Left ventricle myocardium inferior (tissue), 1 donor: ENCODE results near the gene CYP2A6. TPM values are rescaled to one million over a fixed set of nuclear protein-coding genes. Genes with fewer than 3 reads are reported as not detected.
"Not testable (repeated sequence)": the region's sequence is repeated elsewhere in the genome, so short reads cannot be mapped to it uniquely, and the experiment has no call there.

Experiments
- DNase-seq: peaks from one replicate; pipeline ENCODE4 v3.0.0-alpha.2; 2020
- H3K27ac ChIP-seq: fragments of 200-600 bp; replicated peaks from 2 replicates; pipeline ENCODE4 v1.8.0; 2021
- H3K27me3 ChIP-seq: fragments of 200-600 bp; 2 replicates; pipeline ENCODE4 v1.8.0; 2021; ENCODE audit warnings: low read depth
- H3K36me3 ChIP-seq: fragments of 200-600 bp; 2 replicates; pipeline ENCODE4 v1.8.0; 2021
- H3K4me1 ChIP-seq: fragments of 200-600 bp; 2 replicates; pipeline ENCODE4 v1.8.0; 2021
- H3K4me3 ChIP-seq: fragments of 200-600 bp; 2 replicates; pipeline ENCODE4 v1.8.0; 2021; ENCODE audit warnings: mild to moderate bottlenecking, moderate library complexity
- H3K9me3 ChIP-seq: fragments of 200-600 bp; replicated peaks from 2 replicates; pipeline ENCODE4 v1.8.0; 2021
- intact Hi-C: fragments of 100-400 bp; cut with micrococcal nuclease; formaldehyde crosslinking; loops from one replicate; pipeline ENCODE4 v1.11.0; 2022
- total RNA-seq: library from RNA; stranded (reverse); fragmentation: NEBNext Ultra II Directional; extraction: Animal tissue kit (Norgen Biotek cat#: 25700); gene quantifications from one replicate; pipeline ENCODE4 v1.2.1, GENCODE V29; 2021
- TF ChIP-seq, protein P1 (sequence below): fragments of 200-600 bp; IDR thresholded peaks from 2 replicates; pipeline ENCODE4 v1.8.0; 2021; ENCODE audit warnings: antibody characterized with exemption, mild to moderate bottlenecking, borderline replicate concordance
- donor health status: DM: no; HTN: yes; CAD: no; lungs with severe emphysema.

The CYP2A6 gene
- total RNA-seq, 1 donor from 2014 or later = not detected

DNA sequence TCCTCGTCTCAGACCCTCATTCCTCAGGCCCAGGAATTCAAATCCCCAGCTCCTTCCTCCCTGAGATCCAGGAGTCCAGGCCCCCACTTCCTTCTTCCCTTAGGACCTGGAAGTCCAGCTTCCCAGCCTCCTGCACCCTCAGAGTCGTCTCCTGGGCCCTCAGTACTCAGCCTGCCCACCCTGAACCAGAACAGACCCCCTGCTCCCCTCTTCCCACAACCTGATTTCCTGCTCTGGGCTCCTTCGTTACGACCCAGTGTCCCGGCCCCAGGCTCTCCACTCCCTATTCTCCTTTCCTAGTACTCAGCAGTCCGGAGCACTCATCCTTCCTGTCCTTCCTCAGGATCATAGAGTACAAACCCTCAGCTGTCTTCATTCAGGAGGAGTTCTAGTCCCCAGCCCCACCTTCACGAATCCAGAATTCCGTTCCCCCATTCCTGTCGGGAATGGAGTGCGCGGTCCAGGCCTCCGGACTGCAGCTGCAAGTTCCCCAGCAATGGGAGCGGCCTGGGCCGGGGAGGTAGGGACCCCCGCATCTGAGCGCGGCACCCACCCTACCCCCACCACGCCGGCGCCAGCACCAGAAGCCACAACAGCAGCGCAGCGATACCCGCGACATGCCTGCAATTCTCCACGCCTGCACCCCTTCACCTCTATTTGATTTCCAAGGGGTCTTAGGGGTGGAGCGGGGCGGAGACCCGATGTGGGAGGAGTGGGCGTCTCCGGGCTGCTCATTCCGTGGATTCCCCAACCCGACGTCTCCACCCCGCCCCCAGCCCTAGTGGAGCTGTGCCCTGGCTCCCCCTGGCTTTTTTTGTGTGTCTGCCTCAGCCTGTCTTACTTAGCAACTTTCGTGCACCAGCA lies 38.5 kb downstream of the CYP2A6 start:
- H3K36me3 ChIP-seq = peaks cover 28% of the 10 kb centered on the region
- no peak for DNase-seq
- peak overlapping the region; percentile 99 for H3K27ac ChIP-seq
- TF ChIP-seq, protein P1, sequence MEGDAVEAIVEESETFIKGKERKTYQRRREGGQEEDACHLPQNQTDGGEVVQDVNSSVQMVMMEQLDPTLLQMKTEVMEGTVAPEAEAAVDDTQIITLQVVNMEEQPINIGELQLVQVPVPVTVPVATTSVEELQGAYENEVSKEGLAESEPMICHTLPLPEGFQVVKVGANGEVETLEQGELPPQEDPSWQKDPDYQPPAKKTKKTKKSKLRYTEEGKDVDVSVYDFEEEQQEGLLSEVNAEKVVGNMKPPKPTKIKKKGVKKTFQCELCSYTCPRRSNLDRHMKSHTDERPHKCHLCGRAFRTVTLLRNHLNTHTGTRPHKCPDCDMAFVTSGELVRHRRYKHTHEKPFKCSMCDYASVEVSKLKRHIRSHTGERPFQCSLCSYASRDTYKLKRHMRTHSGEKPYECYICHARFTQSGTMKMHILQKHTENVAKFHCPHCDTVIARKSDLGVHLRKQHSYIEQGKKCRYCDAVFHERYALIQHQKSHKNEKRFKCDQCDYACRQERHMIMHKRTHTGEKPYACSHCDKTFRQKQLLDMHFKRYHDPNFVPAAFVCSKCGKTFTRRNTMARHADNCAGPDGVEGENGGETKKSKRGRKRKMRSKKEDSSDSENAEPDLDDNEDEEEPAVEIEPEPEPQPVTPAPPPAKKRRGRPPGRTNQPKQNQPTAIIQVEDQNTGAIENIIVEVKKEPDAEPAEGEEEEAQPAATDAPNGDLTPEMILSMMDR = no peak
- H3K4me1 ChIP-seq = peaks cover 64% of the 10 kb centered on the region
- no peaks in the 10 kb centered on the region for H3K27me3 ChIP-seq
- peak overlapping the region; percentile 66 for H3K4me3 ChIP-seq
- intact Hi-C loops = loop anchor here (10.0 kb wide), 1 partner anchor 147 kb away; no protein-coding TSS in a partner anchor
- H3K9me3 ChIP-seq = no peaks in the 10 kb centered on the region

DNA sequence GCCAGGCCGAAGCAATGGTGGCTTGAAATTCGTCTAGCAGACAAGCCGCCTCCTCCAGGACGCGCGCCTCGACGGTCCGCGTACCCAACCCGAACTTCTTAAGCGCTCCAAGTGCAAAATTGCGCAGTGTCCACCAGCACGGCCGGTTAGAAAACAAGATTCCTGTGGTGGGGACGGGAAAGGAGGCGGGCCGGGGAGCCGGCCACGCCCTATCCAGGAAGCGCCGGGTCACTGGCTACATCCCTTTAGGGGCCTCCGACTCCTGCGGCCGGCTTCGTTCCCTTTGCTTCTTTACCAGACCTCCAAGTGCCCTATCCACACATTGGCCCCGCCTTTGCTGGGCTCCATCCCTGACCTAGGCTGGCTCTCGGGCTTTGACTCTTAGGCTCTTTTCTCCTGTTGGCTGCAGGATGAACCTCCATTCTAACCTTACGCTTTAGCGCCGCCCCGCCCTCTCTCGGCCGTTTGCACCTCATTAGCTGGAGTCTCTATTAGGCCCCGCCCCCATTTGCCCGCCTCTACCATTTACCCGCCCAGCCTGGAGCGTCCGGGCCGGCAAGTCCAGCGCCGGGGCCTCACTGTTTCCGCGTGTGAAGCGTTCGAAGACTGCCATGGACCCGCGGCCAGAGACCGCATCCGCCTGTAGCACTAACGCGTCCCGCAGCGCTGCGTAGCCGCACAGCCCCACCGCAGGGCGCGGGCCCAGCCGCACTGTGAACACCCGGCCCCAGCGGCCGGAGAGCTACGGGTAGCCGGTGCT lies 39.4 kb downstream of the CYP2A6 start:
- TF ChIP-seq, protein P1 = peak; percentile 27
- peaks cover 73% of the 10 kb centered on the region for H3K4me1 ChIP-seq
- intact Hi-C loops = loop anchor here (10.0 kb wide), 1 partner anchor 146 kb away; no protein-coding TSS in a partner anchor
- H3K27me3 ChIP-seq, H3K9me3 ChIP-seq: not testable (repeated sequence)
- peaks cover 28% of the 10 kb centered on the region for H3K36me3 ChIP-seq
- peak; percentile 83 for DNase-seq
- peak overlapping the region; percentile 99 for H3K27ac ChIP-seq
- H3K4me3 ChIP-seq = peak overlapping the region; percentile 66

DNA sequence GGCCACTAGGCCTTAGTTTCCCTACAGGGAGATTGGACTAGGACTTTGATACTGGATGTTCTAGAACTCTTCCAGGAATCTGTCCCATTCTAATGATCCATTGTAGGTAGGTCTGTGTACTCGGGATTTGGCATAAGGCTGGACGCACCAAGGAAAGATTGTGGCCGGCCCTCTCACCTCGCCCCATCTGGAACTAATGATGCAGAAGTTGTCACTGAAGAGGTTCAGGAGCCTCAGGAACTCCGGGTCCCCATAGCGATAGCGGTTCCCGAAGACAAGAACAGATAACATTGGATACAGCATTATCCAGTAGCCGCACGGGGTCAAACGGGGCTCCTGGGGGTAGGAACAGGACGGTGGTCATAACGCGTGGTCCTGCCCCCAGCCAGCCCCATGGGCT lies 40.1 kb downstream of the CYP2A6 start:
- Histone ChIP-seq H3K27me3 (no peaks in the 10 kb centered on the region), H3K9me3 (no peaks in the 10 kb centered on the region), H3K4me3 (peak overlapping the region; percentile 66), H3K4me1 (peaks cover 80% of the 10 kb centered on the region), H3K36me3 (peaks cover 28% of the 10 kb centered on the region), H3K27ac (peak overlapping the region; percentile 99)
- intact Hi-C loops = loop anchor here (10.0 kb wide), 1 partner anchor 145 kb away; no protein-coding TSS in a partner anchor
- TF ChIP-seq, protein P1 = no peak
- DNase-seq = no peak

DNA sequence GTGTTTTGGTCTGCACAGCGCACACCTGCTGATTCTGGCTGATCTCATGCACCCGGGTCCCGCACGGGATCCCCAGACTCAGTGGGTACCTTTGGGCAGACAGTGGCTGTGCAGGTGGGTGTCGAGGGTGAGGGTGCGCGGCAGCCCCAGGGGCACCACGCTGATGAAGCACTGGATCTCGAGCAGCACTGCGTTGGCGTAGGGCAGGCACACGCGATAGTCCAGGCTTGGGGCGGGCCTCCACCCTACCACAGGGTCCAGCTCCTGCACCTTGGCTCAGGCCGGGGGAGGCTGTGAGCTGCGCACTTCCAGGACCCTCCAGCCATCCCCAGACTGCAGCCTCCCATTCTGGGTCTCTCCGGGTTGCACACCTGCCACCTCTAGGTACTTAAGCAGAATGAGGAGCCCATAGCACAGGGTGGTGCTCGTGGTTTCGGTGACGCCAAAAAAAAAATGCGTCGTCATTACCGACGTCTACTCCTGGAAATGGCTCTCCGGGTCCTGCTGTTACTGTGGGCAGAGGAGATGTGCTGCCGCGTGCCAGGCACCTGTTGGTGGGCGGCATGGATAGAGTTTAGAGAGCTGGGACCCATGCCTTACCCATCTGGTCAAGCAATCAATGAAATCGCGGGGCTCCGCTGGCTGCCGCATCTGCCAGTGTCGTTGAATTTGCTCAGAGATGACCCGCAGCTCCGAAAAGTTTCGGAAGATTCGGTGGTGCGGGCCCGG lies 40.7 kb downstream of the CYP2A6 start:
- intact Hi-C loops = loop anchor here (10.0 kb wide), 1 partner anchor 145 kb away; no protein-coding TSS in a partner anchor
- peak overlapping the region; percentile 99 for H3K27ac ChIP-seq
- peak overlapping the region; percentile 66 for H3K4me3 ChIP-seq
- DNase-seq = no peak
- H3K27me3 ChIP-seq = no peaks in the 10 kb centered on the region
- TF ChIP-seq, protein P1 = no peak
- peaks cover 28% of the 10 kb centered on the region for H3K36me3 ChIP-seq
- H3K9me3 ChIP-seq = no peaks in the 10 kb centered on the region
- peaks cover 86% of the 10 kb centered on the region for H3K4me1 ChIP-seq

DNA sequence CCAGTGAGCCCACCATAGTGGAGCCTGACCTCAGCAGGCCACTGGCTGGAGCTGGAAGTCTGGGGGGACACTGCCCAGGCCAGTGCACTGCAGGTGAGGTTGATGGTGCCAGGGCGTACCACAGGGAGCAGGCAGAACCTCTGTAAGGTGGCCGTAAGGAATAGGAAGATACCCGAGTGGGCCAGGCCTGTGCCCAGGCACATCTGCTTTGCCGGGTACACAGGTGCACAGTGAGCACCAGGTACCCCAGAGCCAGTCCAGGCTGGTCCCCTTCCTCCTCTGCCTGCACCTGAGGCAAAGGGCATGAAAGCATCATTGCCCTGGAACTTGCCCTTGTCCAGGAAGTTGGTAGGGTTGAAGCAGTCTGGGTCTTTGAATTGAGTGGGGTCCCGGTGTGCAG lies 41.8 kb downstream of the CYP2A6 start:
- Histone ChIP-seq H3K9me3 (no peaks in the 10 kb centered on the region), H3K27ac (peak overlapping the region; percentile 99), H3K4me1 (peaks cover 94% of the 10 kb centered on the region), H3K36me3 (peaks cover 28% of the 10 kb centered on the region), H3K27me3 (no peaks in the 10 kb centered on the region), H3K4me3 (no peak overlapping the region)
- DNase-seq = no peak
- TF ChIP-seq, protein P1 = no peak
- intact Hi-C loops = no loop called here
